Stimulated activated CD4-positive, alpha-beta T cell treated with anti-CD3 and anti-CD28 coated beads, Interleukin-2, amount 100 ng/mL, for 24 hours (primary cell): ENCODE results near the gene ETFBKMT.

Experiments
- DNase-seq, 2 donors: peaks; one replicate each; pipeline ENCODE4 v3.0.0-alpha.2; 2020

The ETFBKMT gene, protein sequence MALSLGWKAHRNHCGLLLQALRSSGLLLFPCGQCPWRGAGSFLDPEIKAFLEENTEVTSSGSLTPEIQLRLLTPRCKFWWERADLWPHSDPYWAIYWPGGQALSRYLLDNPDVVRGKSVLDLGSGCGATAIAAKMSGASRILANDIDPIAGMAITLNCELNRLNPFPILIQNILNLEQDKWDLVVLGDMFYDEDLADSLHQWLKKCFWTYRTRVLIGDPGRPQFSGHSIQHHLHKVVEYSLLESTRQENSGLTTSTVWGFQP

GRCh38 chr12:31659087-31659942, at the start of gene ETFBKMT:
Gene ETFBKMT, plus strand, starts transcription at chr12:31659688. Its CDS starts 2,266 bp downstream, at chr12:31661954.
- DNase-seq = peak; percentile 90 to 92

DNA sequence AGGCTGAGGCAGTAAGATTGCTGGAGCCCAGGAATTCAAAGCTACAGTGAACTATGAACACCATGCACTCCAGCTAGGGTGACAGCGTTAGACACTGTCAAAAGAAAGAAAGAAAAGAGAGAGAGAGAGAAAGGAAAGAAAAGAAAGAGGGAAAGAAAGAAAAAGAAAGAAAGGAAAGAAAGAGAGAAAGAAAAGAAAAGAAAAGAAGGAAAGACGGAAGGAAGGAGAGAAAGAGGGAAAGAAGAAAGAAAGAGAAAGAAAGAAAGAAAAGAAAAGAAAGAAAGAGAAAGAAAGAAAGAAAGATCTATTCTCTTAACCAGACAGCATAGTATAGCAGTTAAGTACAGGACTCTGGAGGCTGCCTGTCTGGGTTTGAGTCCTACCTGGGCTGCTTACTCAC, 46.7 kb upstream of the ETFBKMT start:
- DNase-seq = no peak

GRCh38 chr12:31618228-31619025, 41.1 kb upstream of the ETFBKMT start:
- no peak for DNase-seq

- no peak for DNase-seq
Measured at GRCh38 chr12:31620311-31620710, 39.2 kb upstream of the ETFBKMT start.

GRCh38 chr12:31622038-31622437, 37.5 kb upstream of the ETFBKMT start:
- no peak for DNase-seq

GRCh38 chr12:31626270-31626995, 33.1 kb upstream of the ETFBKMT start:
- DNase-seq = no peak

GRCh38 chr12:31627456-31628054, 31.9 kb upstream of the ETFBKMT start:
- DNase-seq = no peak

- no peak for DNase-seq
Measured at GRCh38 chr12:31629756-31630732, 29.4 kb upstream of the ETFBKMT start.

DNA sequence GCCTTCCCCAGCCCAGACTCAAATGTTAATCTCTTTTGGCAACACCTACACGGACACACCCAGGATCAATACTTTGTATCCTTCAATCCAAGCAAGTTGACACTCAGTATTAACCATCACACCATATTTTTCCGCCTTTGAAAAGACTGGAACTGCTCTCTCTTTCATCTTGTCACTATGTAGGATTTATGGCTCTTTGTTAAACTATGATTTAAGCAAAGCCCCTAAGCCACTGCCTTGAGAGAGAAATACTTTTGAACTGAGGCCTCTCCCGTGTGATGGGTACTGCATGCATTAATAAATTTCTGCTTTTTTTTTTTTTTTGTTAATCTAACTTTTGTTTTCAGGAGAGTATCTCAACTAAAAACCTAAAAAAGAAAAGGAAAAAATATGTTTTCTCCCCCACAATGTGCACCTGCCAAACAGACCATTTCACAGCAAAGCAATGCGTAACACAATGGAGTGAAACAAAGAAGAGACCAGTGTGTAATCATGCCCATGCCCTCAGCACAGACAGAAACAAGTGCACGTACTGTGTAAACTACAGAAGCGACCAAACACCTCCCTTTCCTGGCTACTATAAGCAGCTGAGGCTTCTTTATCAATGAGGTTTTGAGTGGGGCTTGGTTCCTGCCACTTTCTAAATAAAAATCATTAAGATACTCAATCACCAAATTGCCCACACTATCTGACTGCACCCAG, 28.3 kb upstream of the ETFBKMT start:
- DNase-seq = no peak

DNA sequence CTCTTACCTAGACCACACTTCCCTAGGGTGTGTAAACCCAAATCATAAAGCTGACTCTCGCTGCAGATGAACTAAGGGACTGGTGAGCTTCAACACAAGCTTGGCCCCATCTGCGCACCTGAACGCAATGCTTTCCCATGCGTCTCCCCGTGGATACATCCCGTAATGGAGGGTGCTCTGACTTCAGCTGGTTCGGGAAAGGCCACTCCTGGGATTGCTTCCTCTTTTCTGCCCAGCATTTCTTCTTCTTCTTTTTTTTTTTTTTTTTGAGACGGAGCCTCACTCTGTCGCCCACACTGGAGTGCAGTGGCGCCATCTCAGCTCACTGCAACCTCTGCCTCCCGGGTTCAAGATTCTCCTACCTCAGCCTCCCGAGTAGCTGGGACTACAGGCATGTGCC, 27.7 kb upstream of the ETFBKMT start:
- DNase-seq = no peak

DNA sequence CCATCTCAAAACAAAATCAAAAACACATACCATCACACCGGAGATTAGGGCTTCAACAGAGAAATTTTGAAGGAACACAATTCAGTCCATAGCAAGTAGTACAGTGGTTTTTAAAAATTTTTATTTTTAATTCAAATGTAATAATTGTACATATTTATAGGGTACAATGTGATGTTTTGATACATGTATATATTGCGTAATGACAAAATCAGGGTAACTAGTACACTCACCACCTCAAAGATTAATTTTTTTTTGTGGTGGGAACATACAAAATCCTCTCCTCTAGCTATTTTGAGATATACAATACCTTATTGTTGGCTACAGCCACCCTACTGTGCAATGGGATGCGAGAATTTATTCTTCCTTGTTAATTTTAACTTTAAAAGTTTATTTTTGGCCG, 26.0 kb upstream of the ETFBKMT start:
- no peak for DNase-seq

DNA sequence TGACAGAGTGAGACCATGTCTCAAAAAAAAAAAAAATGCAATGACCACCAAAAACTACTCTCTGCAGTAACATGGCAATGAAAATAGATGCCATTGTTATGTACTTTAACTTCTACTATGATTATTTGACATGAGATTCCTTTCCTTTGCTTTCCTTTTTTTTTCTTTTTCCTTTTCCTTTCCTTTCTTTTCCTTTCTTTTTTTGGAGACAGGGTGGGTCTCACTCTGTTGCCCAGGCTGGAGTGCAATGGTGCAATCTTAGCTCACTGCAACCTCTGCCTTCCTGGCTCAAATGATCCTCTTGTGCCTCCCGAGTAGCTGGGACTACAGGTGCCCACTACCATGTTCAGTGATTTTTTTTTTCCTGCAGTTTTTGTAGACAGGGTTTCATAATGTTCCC, 24.9 kb upstream of the ETFBKMT start:
- no peak for DNase-seq

GRCh38 chr12:31641509-31642090, 17.9 kb upstream of the ETFBKMT start:
- DNase-seq = no peak

DNA sequence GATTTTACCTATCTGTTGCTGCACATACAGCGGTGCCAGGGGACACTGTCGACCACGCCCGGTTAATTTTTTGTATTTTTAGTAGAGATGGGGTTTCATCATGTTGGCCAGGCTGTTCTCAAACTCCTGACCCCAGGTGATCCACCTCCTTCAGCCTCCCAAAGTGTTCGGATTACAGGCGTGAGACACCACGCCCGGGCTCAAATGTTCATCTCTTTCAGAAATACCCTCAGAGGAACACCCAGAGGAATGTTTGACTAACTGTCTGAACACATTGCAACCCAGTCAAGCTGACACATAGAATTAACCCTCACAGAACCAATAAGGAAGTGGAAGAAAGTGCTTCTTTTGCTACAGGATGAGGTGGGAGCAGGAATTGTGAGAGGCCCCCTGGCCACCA, 15.0 kb upstream of the ETFBKMT start:
- DNase-seq = no peak

GRCh38 chr12:31645924-31646323, 13.6 kb upstream of the ETFBKMT start:
- DNase-seq = no peak

DNA sequence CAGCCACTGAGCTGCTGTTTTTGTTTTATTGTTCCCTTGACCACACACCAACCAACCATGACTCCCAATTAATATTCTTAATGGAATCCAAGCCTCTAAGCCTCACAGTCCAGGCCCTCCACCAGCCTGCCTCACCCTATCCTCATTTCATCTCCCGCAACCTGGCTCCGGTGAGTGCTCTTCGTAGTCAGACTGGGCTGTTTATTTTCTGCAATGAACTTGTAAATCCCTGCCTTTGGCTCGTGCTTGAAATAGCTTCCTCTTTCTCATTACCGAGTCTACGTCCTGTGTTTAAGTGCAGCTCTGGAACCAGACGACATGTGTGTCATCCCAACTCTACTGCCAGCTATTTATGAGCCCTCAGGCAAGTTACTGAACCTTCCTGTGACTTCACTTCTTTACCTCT, 12.4 kb upstream of the ETFBKMT start:
- DNase-seq = no peak

GRCh38 chr12:31650918-31651317, 8.6 kb upstream of the ETFBKMT start:
- no peak for DNase-seq

DNA sequence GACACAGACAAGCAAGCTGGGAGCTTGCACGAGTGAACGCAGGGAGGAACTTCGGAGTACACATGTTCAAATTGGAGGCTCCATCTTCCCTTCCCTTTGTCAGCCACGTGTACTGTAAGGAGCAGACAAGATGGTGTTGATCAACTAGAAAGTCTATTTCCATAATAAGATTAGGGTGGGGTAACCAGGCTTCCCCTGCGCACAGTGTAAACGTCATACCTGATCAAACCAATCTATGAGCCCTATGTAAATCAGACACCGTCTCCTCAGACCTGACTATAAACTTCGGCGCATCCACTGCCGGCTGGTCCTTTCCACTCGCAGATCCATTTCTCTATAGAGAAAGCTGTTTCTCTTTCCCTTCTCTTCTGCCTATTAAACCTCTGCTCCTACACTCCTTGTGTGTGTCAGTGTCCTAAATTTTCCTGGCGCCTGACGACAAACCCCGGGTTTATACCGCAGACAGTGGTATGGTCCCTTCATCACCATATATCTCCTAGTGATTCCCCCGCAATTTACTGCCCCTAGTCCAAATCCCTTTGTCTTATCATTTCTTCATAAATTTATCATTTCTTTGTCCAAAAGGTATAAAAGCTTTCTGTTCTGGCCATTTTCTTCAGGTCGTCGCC, 7.5 kb upstream of the ETFBKMT start:
- no peak for DNase-seq

DNA sequence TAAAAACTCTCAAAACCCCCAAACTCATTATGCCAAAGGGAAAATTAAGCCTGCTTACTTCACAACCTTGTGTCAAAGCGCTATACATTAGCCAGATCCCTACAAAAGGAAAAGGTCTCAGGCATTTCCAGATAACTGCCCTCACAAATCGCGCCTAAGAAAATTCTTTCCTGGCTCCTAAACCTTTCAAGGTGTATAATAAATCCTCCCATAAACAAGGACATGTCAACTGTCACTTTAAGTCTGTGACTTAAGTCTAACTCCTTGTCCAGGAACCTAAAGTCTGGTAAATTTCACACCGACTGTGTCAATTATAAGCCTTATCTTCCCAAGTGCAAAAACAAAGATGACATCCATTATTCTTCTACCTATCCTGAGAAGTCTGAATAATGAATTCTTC, 4.3 kb upstream of the ETFBKMT start:
- DNase-seq = no peak

DNA sequence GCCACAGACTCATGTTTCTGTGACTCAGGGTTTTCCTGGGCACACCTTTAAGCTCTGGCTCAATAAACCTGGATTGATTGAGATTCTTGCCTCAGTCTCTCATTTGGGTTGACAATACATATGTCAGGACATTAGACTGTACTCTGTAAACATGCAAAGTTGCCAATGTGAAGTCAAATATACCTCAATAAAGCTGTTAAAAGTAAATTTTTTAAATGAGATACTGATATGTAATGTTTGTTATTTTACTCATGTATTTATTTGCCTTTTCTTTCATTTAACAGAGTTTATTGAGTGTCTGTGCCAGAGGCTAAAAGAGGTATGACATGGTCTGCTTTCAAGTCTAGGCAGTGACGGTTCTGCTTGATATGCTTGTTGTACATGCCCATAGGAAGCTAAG, 3.7 kb upstream of the ETFBKMT start:
- no peak for DNase-seq
